Panc1 (cell line): ENCODE data around the gene PPM1L.

Source experiments
- CTCF ChIP-seq: fragments of 450-650 bp; IDR thresholded peaks from 2 replicates; pipeline ENCODE4 v1.5.1; 2017; ENCODE audit warnings: mild to moderate bottlenecking
- POLR2AphosphoS5 ChIP-seq: IDR thresholded peaks from 2 replicates; pipeline ENCODE4 v1.6.1; 2012; ENCODE audit warnings: mild to moderate bottlenecking, low read depth, low read length, moderate library complexity
- REST ChIP-seq, 2 experiments: IDR thresholded peaks; 2 replicates each; pipeline ENCODE4 v1.6.1; 2011 to 2012; ENCODE audit warnings: low read depth in 2 of 2, control low read depth in 1 of 2, low read length in 1 of 2, mild to moderate bottlenecking in 1 of 2, moderate library complexity in 1 of 2; ENCODE audit not compliant: insufficient read depth in 1 of 2

- TF ChIP-seq CTCF (no peak), REST (IDR thresholded peaks at IDR 0.05; ENCODE audit: insufficient read depth in 1 of 2, low read depth in 2 of 2, low read length in 1 of 2) (no peak), POLR2AphosphoS5 (no peak)
These were observed 72.8 kb downstream of the PPM1L start for GRCh38 chr3:160828880-160829279.
